ENCODE results near the gene AP3D1.

AP3D1 gene

DNA sequence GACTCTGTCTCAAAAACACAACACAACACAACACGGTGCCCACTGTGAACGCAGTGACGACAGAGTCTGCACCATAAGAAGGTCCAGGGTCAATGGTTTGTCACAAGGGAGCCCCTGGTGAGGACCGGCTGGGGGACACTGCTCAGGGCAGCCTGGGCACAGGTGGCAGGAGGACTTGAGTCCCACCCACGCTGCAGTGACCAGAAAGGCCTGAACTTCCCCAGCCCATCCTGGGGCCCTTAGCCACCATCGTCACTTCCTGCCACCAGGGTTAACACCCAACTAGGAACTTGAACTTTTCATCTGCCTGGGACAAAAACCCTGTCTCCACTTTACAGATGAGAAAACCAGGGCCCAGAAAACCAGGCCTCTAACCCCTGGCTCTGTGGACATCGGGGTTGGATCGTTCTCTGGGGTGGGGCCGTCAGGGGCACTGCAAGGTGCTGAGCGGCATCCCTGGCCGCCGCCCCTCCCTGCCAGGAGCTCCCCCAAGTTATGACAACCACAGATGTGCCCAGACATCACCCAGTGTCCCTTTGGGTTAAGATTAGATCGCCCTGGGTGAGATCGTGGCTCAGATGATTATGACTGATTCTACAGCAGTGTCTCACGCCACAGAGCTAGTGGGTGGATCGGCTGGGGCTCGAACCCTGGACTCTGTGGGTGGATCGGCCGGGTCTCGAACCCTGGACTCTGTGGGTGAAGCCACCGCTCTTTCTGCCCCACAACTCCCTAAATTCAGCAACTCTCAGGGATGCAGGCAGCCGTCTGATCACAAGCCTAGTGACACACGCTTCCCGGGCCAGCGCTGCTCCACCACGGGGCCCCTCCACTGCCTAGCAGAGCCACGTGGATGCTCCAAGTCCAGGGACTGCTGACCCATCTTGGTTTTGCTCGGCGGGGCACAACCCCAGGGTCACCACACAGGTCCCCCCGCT is 69.2 kb downstream of the AP3D1 start:
- DNase-seq, result no peak

DNA sequence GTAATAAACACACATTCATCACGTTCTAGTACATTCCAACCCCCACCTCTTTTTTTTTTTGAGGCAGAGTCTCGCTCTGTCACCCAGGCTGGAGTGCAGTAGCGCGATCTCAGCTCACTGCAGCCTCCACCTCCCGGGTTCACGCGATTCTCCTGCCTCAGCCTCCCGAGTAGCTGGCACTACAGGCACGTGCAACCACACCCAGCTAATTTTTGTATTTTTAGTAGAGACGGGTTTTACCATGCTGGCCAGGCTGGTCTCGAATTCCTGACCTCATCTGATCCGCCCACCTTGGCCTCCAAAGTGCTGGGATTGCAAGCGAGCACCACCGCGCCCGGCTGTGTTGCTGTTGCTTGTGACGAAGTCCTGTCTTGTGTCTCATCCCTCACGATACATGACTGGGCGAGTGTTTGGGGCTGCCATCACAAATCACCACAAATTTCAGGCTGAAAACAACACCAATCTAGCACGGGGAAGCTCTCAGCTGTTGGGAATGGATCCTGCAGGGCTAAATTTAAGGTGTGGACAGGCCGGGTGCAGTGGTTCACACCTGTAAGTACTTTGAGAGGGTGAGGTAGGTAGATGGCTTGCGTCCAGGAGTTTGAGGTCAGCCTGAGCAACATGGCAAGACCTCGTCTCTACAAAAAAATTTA is 70.9 kb downstream of the AP3D1 start:
- no peak for DNase-seq

DNA sequence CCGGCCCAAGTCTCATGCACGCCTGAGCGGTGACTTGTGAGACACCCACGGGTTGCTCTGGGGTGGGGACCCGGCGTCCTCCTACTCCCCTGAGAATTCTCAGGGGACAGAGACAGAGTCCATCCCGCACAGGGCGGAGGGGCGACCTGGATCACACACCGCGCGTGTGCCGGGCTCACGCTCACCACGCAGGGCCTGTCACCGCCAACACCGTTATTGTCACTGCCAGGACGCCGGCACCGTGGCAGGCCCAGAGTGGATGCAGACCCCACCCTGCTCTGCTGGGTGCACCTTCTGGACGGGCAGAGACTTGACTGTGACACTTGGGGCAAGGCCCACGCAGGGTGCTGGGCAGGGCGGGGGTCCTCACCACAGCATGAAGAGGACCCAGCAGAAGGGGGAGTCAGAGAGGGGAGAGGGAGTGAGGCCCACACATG is 71.5 kb downstream of the AP3D1 start:
- DNase-seq, result no peak

DNA sequence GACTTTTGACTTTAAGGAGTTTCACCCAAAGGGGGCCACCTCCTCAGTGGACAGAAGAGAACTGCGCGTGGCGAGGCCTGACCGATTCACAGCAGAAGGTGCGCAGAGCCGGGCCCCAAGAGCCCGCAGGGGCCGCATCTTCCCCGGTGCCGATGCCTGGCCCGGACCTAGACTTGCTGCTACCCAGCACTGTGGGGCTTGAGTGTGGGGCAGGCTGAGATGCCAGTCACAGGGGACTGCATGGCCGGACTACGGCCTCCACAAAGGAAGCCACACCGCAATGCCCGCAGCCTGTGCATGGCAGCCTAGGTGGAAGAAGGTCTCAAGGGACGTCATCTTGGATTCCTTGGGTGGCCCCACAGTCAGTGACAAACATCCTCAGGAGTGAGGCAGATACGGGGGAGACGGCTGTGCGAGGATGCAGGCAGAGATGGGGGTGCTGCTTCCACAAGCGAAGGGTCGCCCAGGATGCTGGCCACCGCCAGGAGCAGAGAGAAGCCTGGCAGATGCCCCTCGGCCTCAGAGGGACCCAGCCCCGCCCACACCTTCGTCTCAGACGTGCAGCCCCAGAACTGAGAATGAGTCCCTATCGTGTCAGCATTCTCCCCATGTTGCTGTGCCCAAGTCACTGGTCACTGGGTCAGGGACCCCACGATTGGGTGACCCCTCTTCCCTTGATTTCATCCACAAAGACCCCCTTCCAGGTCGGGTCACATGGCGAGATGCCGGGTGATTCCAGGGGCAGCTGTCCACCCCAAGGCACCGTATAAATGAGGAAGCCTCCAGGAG is 72.1 kb downstream of the AP3D1 start:
- DNase-seq, result no peak

DNA sequence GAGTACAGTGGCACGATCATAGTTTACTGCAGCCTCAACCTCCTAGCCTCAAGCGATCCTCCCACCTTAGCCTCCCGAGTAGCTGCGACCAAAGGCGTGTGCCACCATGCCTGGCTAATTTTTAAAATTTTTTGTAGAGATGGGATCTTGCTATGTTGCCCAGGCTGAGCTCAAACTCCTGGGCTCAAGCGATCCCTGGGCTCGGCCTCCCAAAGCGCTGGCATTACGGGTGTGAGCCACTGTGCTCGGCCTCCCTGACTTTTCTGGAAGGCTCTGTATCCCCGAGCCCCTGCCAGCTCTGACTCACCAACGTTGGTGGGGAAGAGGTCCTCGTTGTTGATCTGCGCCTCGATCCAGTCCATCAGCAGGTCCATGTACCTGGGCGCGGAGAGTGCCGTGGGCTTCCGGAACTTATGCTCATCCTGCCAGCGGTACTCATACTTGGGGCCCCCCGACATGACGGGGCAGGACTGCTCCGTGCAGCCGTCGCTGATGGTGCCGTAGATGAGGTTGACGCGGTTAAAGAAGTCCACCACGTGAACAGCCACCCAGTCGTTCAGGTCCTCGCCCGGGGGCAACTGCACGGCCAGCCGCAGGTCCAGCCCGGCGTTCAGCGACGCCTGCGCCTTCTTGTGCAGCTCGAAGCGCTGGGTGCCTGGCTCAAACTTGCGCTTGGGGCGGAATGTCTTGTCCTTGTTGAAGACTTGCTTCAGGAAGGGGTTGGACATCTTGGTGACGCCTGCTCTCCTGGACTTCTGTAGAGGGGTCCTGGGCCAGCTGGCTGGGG is 73.3 kb downstream of the AP3D1 start:
- no peak for DNase-seq

DNA sequence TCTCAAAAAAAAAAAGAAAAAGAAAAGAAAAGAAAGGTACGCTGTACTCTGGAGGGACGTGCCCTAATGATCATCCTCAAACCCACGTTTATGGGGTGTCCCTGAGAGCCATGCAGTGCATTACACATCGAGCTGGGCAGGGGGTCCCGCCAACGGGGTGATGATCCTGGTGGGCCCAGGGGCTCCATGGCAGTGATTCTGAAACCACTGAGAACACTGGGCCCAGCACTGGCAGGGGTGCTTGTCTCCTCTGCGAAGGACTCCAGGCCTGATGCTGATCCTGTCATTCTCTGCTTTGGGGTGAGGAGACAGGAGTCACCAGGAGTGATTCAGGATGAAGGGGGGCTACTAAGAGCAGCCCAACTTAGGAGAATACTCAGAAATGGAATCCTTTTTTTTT is 74.0 kb downstream of the AP3D1 start:
- no peak for DNase-seq

DNA sequence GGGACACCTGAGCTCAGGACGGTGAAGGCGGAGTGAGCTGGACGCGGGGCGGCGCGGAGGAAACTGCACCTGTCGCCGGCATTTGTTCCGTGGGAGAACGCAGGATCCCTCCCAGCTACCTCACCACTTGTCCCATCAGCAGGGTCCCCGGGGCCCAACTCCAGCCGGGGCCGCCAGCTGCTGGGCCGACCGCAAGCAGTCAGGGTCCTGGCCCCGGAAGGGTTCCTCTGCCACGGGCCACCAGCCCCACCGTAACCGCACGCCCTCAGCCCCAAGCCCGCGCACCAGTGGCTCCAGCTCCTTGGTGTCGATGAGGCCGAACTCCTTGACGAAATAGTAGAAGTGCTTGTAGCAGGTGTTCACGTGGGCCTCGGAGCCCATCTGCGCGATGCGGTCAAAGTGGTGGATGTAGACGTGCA is 74.8 kb downstream of the AP3D1 start:
- no peak for DNase-seq

DNA sequence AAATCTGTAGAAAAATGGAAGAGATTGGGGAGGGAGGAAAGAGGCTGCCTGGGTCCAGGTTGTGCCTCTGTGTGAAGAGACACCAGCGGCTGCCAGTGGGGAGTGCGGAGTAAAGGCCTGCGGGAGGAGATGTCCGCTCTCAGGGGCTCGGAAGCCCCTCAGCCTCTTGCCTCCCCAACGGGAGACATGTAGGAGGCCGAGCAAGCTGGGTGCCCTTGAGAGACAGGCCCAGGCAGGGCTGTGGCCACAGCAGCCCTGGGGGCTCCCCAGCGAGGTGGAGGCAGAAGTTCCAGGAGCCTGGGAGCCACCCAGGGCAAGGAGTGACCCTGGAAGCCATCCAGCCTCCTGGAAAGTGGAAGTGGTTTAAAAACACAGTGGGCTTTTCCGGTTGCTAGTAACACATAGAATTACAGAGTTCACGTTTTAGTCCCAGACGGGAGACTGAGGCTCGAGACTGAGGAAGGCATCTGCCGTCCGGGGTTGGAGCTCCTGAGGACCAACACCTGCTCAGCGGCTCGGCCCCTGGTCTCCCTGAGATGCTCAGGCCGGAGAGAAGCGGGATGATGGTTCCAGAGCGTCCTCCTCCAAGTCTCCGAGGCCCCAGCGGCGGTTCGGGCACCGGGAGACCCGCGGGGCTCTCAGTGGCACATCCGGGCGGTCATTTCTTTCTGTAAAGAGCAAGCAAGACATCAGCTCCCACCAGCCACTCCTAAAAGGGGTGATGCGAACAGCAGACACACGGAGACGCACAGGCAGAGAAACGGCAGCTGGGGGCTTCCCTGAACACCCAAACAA is 78.4 kb downstream of the AP3D1 start:
- no peak for DNase-seq

DNA sequence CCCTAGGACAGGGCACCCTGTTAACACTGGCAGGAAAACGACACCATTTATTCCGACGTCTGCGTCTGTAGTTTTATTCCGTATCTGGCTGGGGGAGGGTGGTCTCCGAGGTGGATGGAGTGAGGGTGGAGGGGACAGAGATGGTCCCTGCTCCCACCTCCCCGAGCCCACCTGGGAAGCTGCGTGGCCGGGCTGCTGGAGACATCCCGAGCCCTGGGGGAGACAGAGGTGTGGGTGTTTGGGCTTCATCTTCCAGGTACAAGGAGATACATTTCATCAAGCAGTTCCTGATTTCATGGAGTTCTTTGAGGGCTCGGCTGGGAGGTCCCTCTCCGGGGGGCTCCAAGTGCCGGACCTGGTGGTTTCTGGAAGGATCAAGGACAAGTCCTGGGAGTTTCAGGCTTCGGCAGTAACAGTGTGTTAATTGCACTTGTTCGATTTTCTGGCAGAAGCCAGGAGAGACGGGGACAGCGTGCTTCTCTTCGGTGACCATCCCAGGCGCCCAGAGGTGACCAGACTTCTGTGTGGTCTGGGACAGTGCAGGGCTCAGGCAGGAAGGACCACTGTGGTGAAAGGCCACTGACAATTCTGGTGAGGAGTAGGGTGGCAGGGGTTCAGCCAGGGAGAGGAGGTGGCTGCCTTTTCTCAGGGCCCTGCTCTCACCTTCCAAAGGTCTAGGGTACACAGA is 80.2 kb downstream of the AP3D1 start:
- DNase-seq, result no peak

DNA sequence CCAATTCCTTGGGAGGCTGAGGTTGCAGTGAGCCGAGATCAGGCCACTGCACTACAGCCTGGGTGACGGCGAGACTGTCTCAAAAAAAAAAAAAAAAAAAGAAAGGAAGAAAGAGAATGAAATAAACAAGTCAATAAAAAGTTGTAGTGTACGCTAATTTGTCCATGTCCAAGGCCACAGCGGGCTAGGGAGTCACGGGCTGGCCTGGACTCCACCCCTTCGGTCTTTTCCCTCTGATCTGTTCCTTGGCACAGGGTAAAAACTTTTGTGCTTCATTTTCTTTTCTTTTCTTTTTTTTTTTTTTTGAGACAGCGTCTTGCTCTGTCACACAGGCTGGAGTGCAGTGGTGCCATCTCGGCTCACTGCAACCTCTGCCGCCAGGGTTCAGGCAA is 80.9 kb downstream of the AP3D1 start:
- no peak for DNase-seq

DNA sequence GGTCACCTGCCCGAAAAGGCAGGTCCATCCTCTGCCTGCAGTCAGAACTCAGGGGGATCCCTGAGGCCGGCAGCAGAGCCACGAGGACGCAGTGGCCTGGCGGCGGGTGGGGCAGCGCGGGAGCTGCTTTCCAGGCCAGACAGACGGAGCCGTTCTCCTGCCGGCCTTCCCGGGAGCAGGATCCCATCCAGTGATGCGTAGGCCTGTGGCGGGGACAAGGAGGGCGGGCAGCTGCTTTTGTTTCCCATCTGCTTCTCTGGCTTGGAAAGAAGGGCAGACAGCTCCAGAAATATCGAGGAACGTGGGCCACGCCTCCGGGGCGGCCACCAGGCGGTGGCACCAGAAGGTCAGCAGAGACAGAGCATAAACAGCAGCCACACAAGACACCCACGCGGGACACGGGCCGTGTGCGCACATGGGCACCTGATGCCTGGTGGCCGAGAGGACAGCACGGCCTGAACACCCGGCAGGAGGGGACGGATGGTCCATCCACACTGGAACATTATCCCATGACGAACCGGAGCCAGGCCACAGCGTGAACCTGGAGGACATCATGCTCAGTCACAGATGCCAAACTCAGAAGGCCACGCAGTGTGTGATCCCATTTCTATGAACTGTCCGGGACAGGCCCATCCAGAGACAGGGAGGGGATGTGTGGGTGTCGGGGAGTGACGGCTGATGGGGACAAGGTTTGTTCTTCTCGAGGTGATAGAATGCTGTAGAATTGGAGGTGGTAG is 86.4 kb downstream of the AP3D1 start:
- peak; percentile 47 for DNase-seq

DNA sequence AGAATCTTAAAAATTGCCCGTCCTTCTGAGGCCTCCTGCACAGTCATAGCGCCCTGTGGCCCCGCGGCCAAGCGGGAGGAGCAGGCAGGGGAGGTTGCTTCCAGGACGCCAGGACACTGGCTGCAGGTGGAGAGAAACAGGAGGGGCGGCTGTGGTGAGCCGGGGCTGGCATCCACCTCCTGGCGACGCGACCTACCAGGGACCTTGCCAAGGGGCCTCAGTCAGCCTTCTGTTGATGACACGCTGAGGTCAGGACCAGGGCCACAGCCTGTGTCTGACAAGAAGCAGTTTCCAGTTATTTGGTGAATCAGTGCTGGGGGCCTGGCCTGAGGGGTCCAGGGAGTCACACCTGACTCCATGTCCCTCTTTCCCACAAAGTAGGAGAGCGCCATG is 87.0 kb downstream of the AP3D1 start:
- DNase-seq, result no peak

DNA sequence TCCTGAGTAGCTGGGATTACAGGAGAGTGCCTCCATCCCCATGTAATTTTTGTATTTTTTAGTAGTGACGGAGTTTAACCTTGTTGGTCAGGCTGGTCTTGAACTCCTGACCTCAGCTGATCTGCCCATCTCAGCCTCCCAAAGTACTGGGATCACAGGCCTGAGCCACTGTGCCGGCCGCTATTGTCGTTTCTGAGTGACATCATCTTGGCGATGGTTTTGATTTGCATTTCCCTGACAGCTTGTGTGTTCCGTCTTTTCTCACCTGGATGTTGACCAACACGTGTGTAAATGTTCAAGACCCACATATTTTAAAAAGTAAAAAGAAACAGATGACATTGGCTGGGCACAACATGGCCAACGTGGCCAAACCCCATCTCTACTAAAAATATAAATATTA is 87.5 kb downstream of the AP3D1 start:
- no peak for DNase-seq

DNA sequence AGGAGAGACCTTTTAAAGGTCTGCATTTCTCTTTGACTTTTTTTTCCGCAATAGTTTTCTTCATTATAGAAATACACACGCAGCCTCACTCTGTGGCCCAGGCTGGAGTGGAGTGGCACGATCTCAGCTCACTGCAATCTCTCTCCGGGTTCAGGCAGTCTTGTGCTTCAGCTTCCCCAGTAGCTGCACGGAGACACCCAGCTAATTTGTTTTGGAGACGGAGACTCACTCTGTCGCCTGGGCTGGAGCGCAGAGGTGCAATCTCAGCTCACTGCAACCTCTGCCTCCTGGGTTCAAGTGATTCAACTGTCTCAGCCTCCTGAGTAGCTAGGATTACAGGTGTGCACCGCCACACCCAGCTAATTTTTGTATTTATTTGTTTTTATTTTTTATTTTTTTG is 88.6 kb downstream of the AP3D1 start:
- DNase-seq, result no peak

DNA sequence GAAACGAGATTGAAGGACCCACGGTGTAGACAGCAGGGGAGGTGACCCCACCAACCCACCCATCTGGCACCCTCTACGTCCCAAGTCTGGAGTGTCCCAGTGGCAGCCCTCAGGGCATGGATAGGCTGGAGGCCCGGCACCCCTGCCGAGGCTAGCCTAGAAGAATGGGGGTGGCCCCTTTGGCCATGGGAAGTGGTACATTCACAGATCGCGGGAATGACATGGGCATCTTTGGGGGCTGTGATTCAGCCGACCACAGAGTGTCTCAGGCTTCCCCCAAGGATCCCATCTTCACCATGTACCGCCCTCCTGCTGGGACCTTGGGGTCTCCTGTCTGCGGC is 89.0 kb downstream of the AP3D1 start:
- no peak for DNase-seq

DNA sequence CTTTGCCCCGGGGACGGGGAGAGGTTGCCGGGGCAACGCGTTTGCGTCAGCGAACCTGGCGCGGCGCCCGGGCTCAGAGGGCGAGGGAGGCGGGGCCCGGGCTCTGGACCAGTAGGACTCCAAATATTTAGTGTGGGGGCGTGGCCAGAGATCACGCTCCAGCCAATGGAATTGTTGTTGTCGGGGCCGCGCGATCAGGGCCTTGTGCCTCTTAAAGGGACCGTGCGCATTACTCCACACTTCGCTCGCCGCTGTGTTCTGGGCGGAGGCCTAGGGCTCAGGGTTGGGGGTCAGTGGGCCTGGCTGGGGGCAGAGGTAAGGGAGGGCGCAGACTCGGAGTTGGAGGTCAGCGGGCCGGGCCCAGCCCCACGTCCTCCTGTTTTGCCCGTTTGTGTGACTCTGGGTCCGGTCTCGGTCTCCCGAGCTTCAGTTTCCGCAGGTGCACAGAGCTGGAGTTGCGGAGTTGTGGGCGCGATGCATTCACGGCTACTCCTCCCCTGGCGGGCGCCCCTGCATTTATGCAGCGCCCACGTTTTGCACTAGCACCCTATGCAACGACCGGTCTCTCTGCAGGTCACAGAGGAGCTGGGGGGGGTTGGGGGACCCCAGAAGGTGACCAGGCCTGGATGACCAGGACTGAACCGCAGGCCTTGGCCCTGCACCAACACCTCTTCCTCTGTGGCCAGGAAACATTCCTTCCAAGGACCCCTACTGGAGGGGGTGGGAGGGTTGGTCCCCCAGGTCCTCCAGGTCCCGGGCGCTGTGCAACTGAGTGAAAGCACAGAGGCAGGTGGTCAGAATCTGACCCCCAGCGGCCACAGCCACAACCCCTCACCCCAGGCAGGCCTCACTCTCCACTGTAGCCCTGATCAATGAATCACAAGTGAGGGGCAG is 89.6 kb downstream of the AP3D1 start:
- peak; percentile 98 for DNase-seq

DNA sequence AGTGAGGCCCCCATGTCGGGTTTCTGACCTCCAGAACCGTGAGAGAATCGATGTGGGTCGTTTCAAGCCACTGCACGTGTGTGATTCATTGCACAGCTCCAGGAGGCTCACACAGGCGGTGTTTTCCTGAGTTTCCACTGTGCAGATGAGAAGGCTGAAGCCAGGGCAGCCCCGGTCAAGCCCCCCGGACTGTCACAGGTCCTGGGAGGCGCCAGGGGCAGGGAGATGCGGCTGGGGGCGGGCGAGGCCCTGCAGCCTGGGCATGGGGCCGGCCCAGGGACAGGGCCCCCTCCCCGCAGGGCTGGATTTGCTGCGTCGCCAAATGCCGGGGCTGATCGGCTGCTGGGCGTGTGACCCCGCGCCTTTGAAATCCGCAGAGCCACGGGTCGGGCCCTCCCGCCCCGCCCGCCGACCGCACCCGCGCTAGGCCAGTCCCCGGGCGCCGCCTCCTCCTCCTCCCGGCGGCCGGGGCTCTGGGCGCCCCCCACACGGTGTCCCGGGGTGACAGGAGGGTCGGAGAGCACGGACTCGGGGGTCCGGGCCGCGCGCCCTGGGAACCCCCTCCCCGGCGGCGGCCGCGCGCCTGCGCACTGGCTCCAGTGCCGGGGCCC is 90.4 kb downstream of the AP3D1 start:
- DNase-seq, result no peak

DNA sequence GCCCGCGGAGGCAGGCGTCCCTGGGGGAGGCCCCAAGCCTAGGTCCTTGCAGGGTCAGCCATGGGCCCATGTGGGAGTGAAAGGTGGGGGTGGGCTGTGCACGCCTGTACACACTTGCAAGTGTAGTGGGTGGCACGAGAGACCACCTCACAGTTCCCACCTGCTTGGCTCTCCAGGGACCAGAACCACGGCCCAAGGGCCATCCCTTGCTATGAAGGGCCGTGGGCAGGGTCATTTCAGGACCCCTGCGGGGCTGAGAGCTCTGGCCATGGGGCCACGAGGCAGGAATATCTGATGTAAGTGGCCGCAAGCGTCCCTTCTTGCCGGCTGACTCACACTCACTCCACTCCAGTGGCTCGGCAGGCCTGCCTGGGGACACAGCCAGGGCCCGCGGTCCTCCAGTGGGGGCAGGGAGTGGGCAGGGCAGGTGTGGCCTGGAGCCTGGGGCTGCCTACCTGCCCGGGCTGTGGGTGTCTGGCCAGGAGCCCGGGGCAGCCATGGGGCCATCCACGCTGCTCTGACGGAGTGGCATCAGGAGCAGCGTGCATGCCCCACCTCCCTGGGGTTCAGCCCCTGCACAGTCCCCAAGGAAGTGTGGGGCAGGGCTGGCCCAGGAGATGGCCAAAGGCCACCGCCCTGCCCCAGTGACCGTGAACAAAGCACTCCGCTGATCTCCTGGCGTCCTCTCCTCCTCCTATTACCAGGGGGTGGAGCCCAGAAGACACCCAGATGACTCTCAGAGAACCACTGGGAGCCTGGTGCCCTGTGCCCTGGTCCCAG is 91.8 kb downstream of the AP3D1 start:
- peak; percentile 25 for DNase-seq

Measured in SHP77 treated with DMSO at 0.1 percent for 48 hours (cell line).